ENCODE data around the gene THAP8. TPM values are rescaled to one million over a fixed set of nuclear protein-coding genes. Genes with fewer than 3 reads are reported as not detected.
"Not testable (repeated sequence)": the region's sequence is repeated elsewhere in the genome, so short reads cannot be mapped to it uniquely, and the experiment has no call there.

Gene THAP8
- total RNA-seq, 1 experiment from 2014 or later: 3.6 TPM

- Histone ChIP-seq H3K4me3 (ENCODE audit: low read length) (no peak overlapping the region), H2AFZ (ENCODE audit: low read length) (no peak overlapping the region), H3K9me2 (replicated peaks; ENCODE audit: insufficient read depth, low read length) (no peaks in the 10 kb centered on the region), H3K36me3 (ENCODE audit: insufficient read depth, low read length) (0 out of 2 replicates have a peak, but pooled peaks cover 2% of the 10 kb centered on the region), H3K9ac (ENCODE audit: low read length) (no peak overlapping the region), H3K4me1 (ENCODE audit: low read length) (peaks cover 18% of the 10 kb centered on the region), H3K27ac (ENCODE audit: low read length) (no peak overlapping the region), H4K20me1 (ENCODE audit: insufficient read depth, low read depth, low read length) (no peaks in the 10 kb centered on the region), H3K79me2 (ENCODE audit: low read length) (peaks cover 7% of the 10 kb centered on the region; the same call in 1 of the 2 replicates), H3K4me2 (ENCODE audit: low read depth, low read length, poor library complexity, severe bottlenecking) (no peak overlapping the region), H3K27me3 (ENCODE audit: low read length) (no peaks in the 10 kb centered on the region), H3K9me3 (ENCODE audit: low read length) (no peaks in the 10 kb centered on the region)
- no peak for DNase-seq
These were observed 6.2 kb downstream of the THAP8 start for GRCh38 chr19:36047835-36048234.

- no peaks in the 10 kb centered on the region for H4K20me1 ChIP-seq (ENCODE audit: insufficient read depth, low read depth, low read length)
- H3K79me2 ChIP-seq (ENCODE audit: low read length): no peaks in the 10 kb centered on the region; the same call in 1 of the 2 replicates
- no peak overlapping the region for H2AFZ ChIP-seq (ENCODE audit: low read length)
- no peaks in the 10 kb centered on the region for H3K27me3 ChIP-seq (ENCODE audit: low read length)
- H3K9ac ChIP-seq (ENCODE audit: low read length): no peak overlapping the region
- H3K9me2 ChIP-seq (replicated peaks; ENCODE audit: insufficient read depth, low read length): no peaks in the 10 kb centered on the region
- H3K9me3 ChIP-seq (ENCODE audit: low read length): no peaks in the 10 kb centered on the region
- no peak overlapping the region for H3K4me2 ChIP-seq (ENCODE audit: low read depth, low read length, poor library complexity, severe bottlenecking)
- no peak overlapping the region for H3K27ac ChIP-seq (ENCODE audit: low read length)
- H3K36me3 ChIP-seq (ENCODE audit: insufficient read depth, low read length): 0 out of 2 replicates have a peak, but pooled peaks cover 2% of the 10 kb centered on the region
- H3K4me3 ChIP-seq (ENCODE audit: low read length): no peak overlapping the region
- peaks cover 9% of the 10 kb centered on the region for H3K4me1 ChIP-seq (ENCODE audit: low read length)
- no peak for DNase-seq
These were observed 7.5 kb downstream of the THAP8 start for GRCh38 chr19:36046443-36047050.

- DNase-seq: no peak
- H3K4me3 ChIP-seq (ENCODE audit: low read length): no peak overlapping the region
These were observed 10.1 kb downstream of the THAP8 start for GRCh38 chr19:36043952-36044351.

GRCh38 chr19:36041831-36042230 is 12.3 kb downstream of the THAP8 start:
- no peaks in the 10 kb centered on the region for H3K79me2 ChIP-seq (ENCODE audit: low read length)
- no peak overlapping the region for H3K9ac ChIP-seq (ENCODE audit: low read length)
- H3K27me3 ChIP-seq (ENCODE audit: low read length): no peaks in the 10 kb centered on the region
- H4K20me1 ChIP-seq (ENCODE audit: insufficient read depth, low read depth, low read length): no peaks in the 10 kb centered on the region
- H2AFZ ChIP-seq (ENCODE audit: low read length): no peak overlapping the region
- no peak overlapping the region for H3K4me2 ChIP-seq (ENCODE audit: low read depth, low read length, poor library complexity, severe bottlenecking)
- no peaks in the 10 kb centered on the region for H3K9me2 ChIP-seq (replicated peaks; ENCODE audit: insufficient read depth, low read length)
- no peaks in the 10 kb centered on the region for H3K4me1 ChIP-seq (ENCODE audit: low read length)
- no peak for DNase-seq
- H3K9me3 ChIP-seq (ENCODE audit: low read length): no peaks in the 10 kb centered on the region
- H3K36me3 ChIP-seq (ENCODE audit: insufficient read depth, low read length): 0 out of 2 replicates have a peak, but pooled peaks cover 2% of the 10 kb centered on the region
- H3K4me3 ChIP-seq (ENCODE audit: low read length): no peak overlapping the region
- no peak overlapping the region for H3K27ac ChIP-seq (ENCODE audit: low read length)

More at GRCh38 chr19:36043952-36044351, 10.1 kb downstream of the THAP8 start:
- Histone ChIP-seq H3K9ac (ENCODE audit: low read length) (no peak overlapping the region), H3K27ac (ENCODE audit: low read length) (no peak overlapping the region), H3K27me3 (ENCODE audit: low read length) (no peaks in the 10 kb centered on the region), H3K9me3 (ENCODE audit: low read length) (no peaks in the 10 kb centered on the region), H4K20me1 (ENCODE audit: insufficient read depth, low read depth, low read length) (no peaks in the 10 kb centered on the region), H3K4me1 (ENCODE audit: low read length) (no peaks in the 10 kb centered on the region), H3K79me2 (ENCODE audit: low read length) (no peaks in the 10 kb centered on the region), H2AFZ (ENCODE audit: low read length) (no peak overlapping the region), H3K36me3 (ENCODE audit: insufficient read depth, low read length) (0 out of 2 replicates have a peak, but pooled peaks cover 2% of the 10 kb centered on the region), H3K9me2 (replicated peaks; ENCODE audit: insufficient read depth, low read length) (no peaks in the 10 kb centered on the region), H3K4me2 (ENCODE audit: low read depth, low read length, poor library complexity, severe bottlenecking) (no peak overlapping the region)

GRCh38 chr19:36041092-36041491 is 13.0 kb downstream of the THAP8 start:
- H3K4me3 ChIP-seq (ENCODE audit: low read length); H3K9ac ChIP-seq (ENCODE audit: low read length); H3K27ac ChIP-seq (ENCODE audit: low read length); H3K4me1 ChIP-seq (ENCODE audit: low read length); DNase-seq; H3K79me2 ChIP-seq (ENCODE audit: low read length); H3K9me3 ChIP-seq (ENCODE audit: low read length); H3K36me3 ChIP-seq (ENCODE audit: insufficient read depth, low read length); H3K9me2 ChIP-seq (replicated peaks; ENCODE audit: insufficient read depth, low read length); H3K4me2 ChIP-seq (ENCODE audit: low read depth, low read length, poor library complexity, severe bottlenecking); H3K27me3 ChIP-seq (ENCODE audit: low read length); H2AFZ ChIP-seq (ENCODE audit: low read length); H4K20me1 ChIP-seq (ENCODE audit: insufficient read depth, low read depth, low read length): not testable (repeated sequence)

GRCh38 chr19:36040495-36040894 is 13.6 kb downstream of the THAP8 start:
- Histone ChIP-seq H3K27me3 (ENCODE audit: low read length) (no peaks in the 10 kb centered on the region), H3K4me1 (ENCODE audit: low read length) (no peaks in the 10 kb centered on the region), H3K36me3 (ENCODE audit: insufficient read depth, low read length) (0 out of 2 replicates have a peak, but pooled peaks cover 2% of the 10 kb centered on the region), H3K79me2 (ENCODE audit: low read length) (no peaks in the 10 kb centered on the region), H3K9me2 (replicated peaks; ENCODE audit: insufficient read depth, low read length) (no peaks in the 10 kb centered on the region), H3K9ac (ENCODE audit: low read length) (no peak overlapping the region), H3K4me2 (ENCODE audit: low read depth, low read length, poor library complexity, severe bottlenecking) (no peak overlapping the region), H2AFZ (ENCODE audit: low read length) (no peak overlapping the region), H3K9me3 (ENCODE audit: low read length) (no peaks in the 10 kb centered on the region), H4K20me1 (ENCODE audit: insufficient read depth, low read depth, low read length) (no peaks in the 10 kb centered on the region), H3K27ac (ENCODE audit: low read length) (no peak overlapping the region), H3K4me3 (ENCODE audit: low read length) (no peak overlapping the region)
- DNase-seq: no peak

- H3K4me1 ChIP-seq (ENCODE audit: low read length): no peaks in the 10 kb centered on the region
- no peak within 1 kb of the TSS for H2AFZ ChIP-seq (ENCODE audit: low read length)
- DNase-seq: no peak
- no peaks in the 10 kb centered on the region for H3K36me3 ChIP-seq (ENCODE audit: insufficient read depth, low read length)
- H3K27ac ChIP-seq (ENCODE audit: low read length): no peak within 1 kb of the TSS
- H4K20me1 ChIP-seq (ENCODE audit: insufficient read depth, low read depth, low read length): no peaks in the 10 kb centered on the region
- no peaks in the 10 kb centered on the region for H3K27me3 ChIP-seq (ENCODE audit: low read length)
- H3K9me3 ChIP-seq (ENCODE audit: low read length): no peaks in the 10 kb centered on the region
- no peak within 1 kb of the TSS for H3K9ac ChIP-seq (ENCODE audit: low read length)
- H3K79me2 ChIP-seq (ENCODE audit: low read length): no peaks in the 10 kb centered on the region
- no peaks in the 10 kb centered on the region for H3K9me2 ChIP-seq (replicated peaks; ENCODE audit: insufficient read depth, low read length)
- no peak within 1 kb of the TSS for H3K4me2 ChIP-seq (ENCODE audit: low read depth, low read length, poor library complexity, severe bottlenecking)
- H3K4me3 ChIP-seq (ENCODE audit: low read length): no peak within 1 kb of the TSS
These were observed 21.6 kb downstream of the THAP8 start, which contains the start of gene CLIP3 for GRCh38 chr19:36032251-36033104. TSS of gene CLIP3 (minus strand) at chr19:36032873. CDS start at chr19:36032357, 516 bp downstream.

- H3K27ac ChIP-seq (ENCODE audit: low read length): no peak overlapping the region
These were observed 22.8 kb downstream of the THAP8 start for GRCh38 chr19:36031308-36031707.

More at GRCh38 chr19:36031308-36031707, 22.8 kb downstream of the THAP8 start:
- no peak for DNase-seq
- Histone ChIP-seq H3K9ac (ENCODE audit: low read length) (no peak overlapping the region), H3K4me3 (ENCODE audit: low read length) (no peak overlapping the region), H3K4me1 (ENCODE audit: low read length) (no peaks in the 10 kb centered on the region), H3K36me3 (ENCODE audit: insufficient read depth, low read length) (no peaks in the 10 kb centered on the region), H3K4me2 (ENCODE audit: low read depth, low read length, poor library complexity, severe bottlenecking) (no peak overlapping the region), H3K9me2 (replicated peaks; ENCODE audit: insufficient read depth, low read length) (no peaks in the 10 kb centered on the region), H3K27me3 (ENCODE audit: low read length) (no peaks in the 10 kb centered on the region), H3K9me3 (ENCODE audit: low read length) (no peaks in the 10 kb centered on the region), H4K20me1 (ENCODE audit: insufficient read depth, low read depth, low read length) (no peaks in the 10 kb centered on the region), H2AFZ (ENCODE audit: low read length) (no peak overlapping the region), H3K79me2 (ENCODE audit: low read length) (no peaks in the 10 kb centered on the region)
